HepG2 (cell line): ENCODE results near the gene BTN1A1. TPM values are rescaled to one million over a fixed set of nuclear protein-coding genes. Genes with fewer than 3 reads are reported as not detected.

Source experiments
- ATAC-seq: fragments of 200-7000 bp; cut with Tn5 transposase; 3 replicates; pipeline ENCODE4 v1.9.1; 2020; ENCODE audit warnings: mild to moderate bottlenecking, moderate library complexity
- BruUV-seq: library from RNA; stranded (reverse); fragments of 400-500 nt; replicated peaks from 2 replicates; lab custom pipeline; 2021; lab: Mats Ljungman, UMichigan
- CTCF ChIA-PET: fragments of 300-600 bp; formaldehyde crosslinking; extraction: SDS; loops from one replicate; lab custom pipeline; 2021; ENCODE audit warnings: low total read pairs, inconsistent platforms, low intra/inter-chr PET ratio; lab: Yijun Ruan, JAX
- POLR2A ChIA-PET: fragments of 350-600 bp; sonication (Branson Sonifier 250); formaldehyde crosslinking; loops from one replicate; lab custom pipeline; 2020; ENCODE audit warnings: antibody characterized with exemption, inconsistent platforms; lab: Yijun Ruan, JAX
- DNase-seq: peaks from one replicate; pipeline ENCODE4 v3.0.0-alpha.2; 2015; ENCODE audit warnings: low spot score
- FAIRE-seq: peaks from 3 replicates; lab custom pipeline; 2011; peaks lifted over from hg19 to GRCh38; lab: Jason Lieb, UNC
- H2AFZ ChIP-seq: one replicate; pipeline ENCODE4 v1.6.1; 2011; ENCODE audit warnings: low read length, inconsistent platforms
- H3K27ac ChIP-seq: fragments of 300-600 bp; 3 replicates; pipeline ENCODE4 v1.8.0; 2011; ENCODE audit warnings: mixed run types, mild to moderate bottlenecking, mixed read lengths, low read length, inconsistent platforms; ENCODE audit not compliant: insufficient read depth; ENCODE audit errors: extremely low read length
- H3K27me3 ChIP-seq, 2 experiments: fragments of 200-600 bp in 1 of 2; 2 replicates in 1 of 2; 3 replicates in 1 of 2; pipeline versions ENCODE4 v1.6.0 to v1.8.0; 2011; ENCODE audit warnings: low read length in 2 of 2, mild to moderate bottlenecking in 2 of 2, moderate library complexity in 2 of 2, inconsistent platforms in 1 of 2; ENCODE audit not compliant: insufficient read depth in 2 of 2, control insufficient read depth in 1 of 2
- H3K36me3 ChIP-seq, 2 experiments: fragments of 200-600 bp in 1 of 2; replicated peaks in 1 of 2; 2 replicates in 1 of 2; 3 replicates in 1 of 2; pipeline versions ENCODE4 v1.5.1 to v1.8.0; 2011; ENCODE audit warnings: low read length in 2 of 2, inconsistent platforms in 1 of 2; ENCODE audit not compliant: insufficient read depth in 2 of 2, control insufficient read depth in 1 of 2
- H3K4me1 ChIP-seq: 2 replicates; pipeline ENCODE4 v1.5.1; 2012; ENCODE audit warnings: low read length, inconsistent platforms; ENCODE audit not compliant: insufficient read depth
- H3K4me2 ChIP-seq: 2 replicates; pipeline ENCODE4 v1.6.0; 2011; ENCODE audit warnings: low read depth, low read length, inconsistent platforms
- H3K4me3 ChIP-seq, 3 experiments: fragments of 200-600 bp in 1 of 3; sonication (generic), shearing (Covaris generic) in 1 of 3; replicated peaks in 1 of 3; 2 replicates each; pipeline ENCODE4 v1.5.1; 2011 to 2016; ENCODE audit warnings: low read length in 3 of 3, inconsistent platforms in 2 of 3, low read depth in 2 of 3, mild to moderate bottlenecking in 2 of 3, control low read depth in 1 of 3, mixed read lengths in 1 of 3; ENCODE audit not compliant: insufficient read depth in 1 of 3
- H3K79me2 ChIP-seq: one replicate; pipeline ENCODE4 v1.6.1; 2011; ENCODE audit warnings: low read length, inconsistent platforms; ENCODE audit not compliant: insufficient read depth
- H3K9ac ChIP-seq: 2 replicates; pipeline ENCODE4 v1.6.0; 2011; ENCODE audit warnings: mild to moderate bottlenecking, low read depth, low read length, inconsistent platforms; ENCODE audit not compliant: insufficient read depth
- H3K9me3 ChIP-seq: 2 replicates; pipeline ENCODE4 v1.5.1; 2012; ENCODE audit warnings: mild to moderate bottlenecking, low read length
- H4K20me1 ChIP-seq: 2 replicates; pipeline ENCODE4 v1.6.0; 2011; ENCODE audit warnings: inconsistent platforms, mild to moderate bottlenecking, low read length, moderate library complexity; ENCODE audit not compliant: insufficient read depth
- MAFK ChIP-seq, 2 experiments: IDR thresholded peaks in 1 of 2; conservative IDR thresholded peaks in 1 of 2; 2 replicates each; pipeline ENCODE4 v1.6.1; 2011; ENCODE audit warnings: improper control_type of control experiment in 2 of 2, low read length in 2 of 2
- THAP7 ChIP-seq: sonication (generic); formaldehyde crosslinking; IDR thresholded peaks from 2 replicates; pipeline ENCODE4 v1.8.1; 2023; ENCODE audit warnings: mild to moderate bottlenecking, missing genetic modification reagents
- ZNF142 ChIP-seq: sonication (generic); formaldehyde crosslinking; IDR thresholded peaks from 2 replicates; pipeline ENCODE4 v1.4.0; 2020; ENCODE audit warnings: missing genetic modification reagents
- WGBS: methylation state at CpG from one replicate; pipeline ENCODE4 v1.1.6; 2017; ENCODE audit warnings: low lambda C conversion rate; 5-methylcytosine and 5-hydroxymethylcytosine counted together
- in situ Hi-C: cut with HindIII; loops from 2 replicates; pipeline ENCODE4 v1.10.0; 2017; ENCODE audit warnings: low pct_unique_long_range_greater_than_20kb; ENCODE audit not compliant: extremely low pct_ligation_motif_present
- intact Hi-C: fragments of 100-400 bp; cut with micrococcal nuclease; formaldehyde crosslinking; loops from one replicate; pipeline ENCODE4 v1.10.0; 2022; ENCODE audit not compliant: unreplicated experiment
- polyA plus RNA-seq, 8 experiments: library from polyadenylated mRNA; depleted of rRNA in 3 of 8; stranded (reverse) in 7 of 8; unstranded in 1 of 8; fragments of >200 nt; fragmentation: Illumina TruSeq in 4 of 8; extraction: Trizol in 4 of 8; gene quantifications; 2 replicates each; pipeline versions ENCODE4 v1.2.1 to v1.2.3, GENCODE V29; 2011 to 2016; ENCODE audit warnings: low read depth in 4 of 8, missing spikeins in 1 of 8, mixed read lengths in 1 of 8; ENCODE audit not compliant: insufficient read depth in 1 of 8
- total RNA-seq, 5 experiments: library from RNA; depleted of rRNA; stranded (reverse); fragments of >200 nt; fragmentation: Illumina TruSeq; extraction: Trizol; gene quantifications; 2 replicates each; pipeline ENCODE4 v1.2.3, GENCODE V29; 2016; ENCODE audit warnings: low read depth in 1 of 5

The BTN1A1 gene
- total and polyA plus RNA-seq, 2 of the 13 experiments (the other 11 are each of a cell fraction or from before 2014, with no cell fraction given), result 0.04 TPM; not detected in 1

GRCh38 chr6:26532699-26533531 is 32.8 kb downstream of the BTN1A1 start (continued):
- no peak for TF ChIP-seq ZNF142
- TF ChIP-seq, all 625 proteins: peak for 267

- ChIA-PET POLR2A (interaction anchor here (0.7 to 2.6 kb wide), 7 partner anchors 11 to 93 kb away, joined by 3 to 12 read pairs (median 8); partner anchors contain the start of gene BTN3A3), CTCF (no interaction called here)
- intact Hi-C loops, result loop anchor here (2.0 to 10.0 kb wide), 2 partner anchors 113 to 509 kb away; a partner anchor contains a TSS
- Histone ChIP-seq H4K20me1 (no peaks in the 10 kb centered on the region), H3K27me3 (no peaks in the 10 kb centered on the region), H3K9me3 (no peaks in the 10 kb centered on the region), H3K36me3 (no peaks in the 10 kb centered on the region), H3K4me2 (peak overlapping the region; percentile 91), H3K9ac (peak overlapping the region; percentile 62), H3K27ac (peak overlapping the region; percentile 56), H3K4me3 (peak overlapping the region; percentile 67 to 78 (median 77)), H3K79me2 (peaks cover under 1% of the 10 kb centered on the region), H2AFZ (peak overlapping the region; percentile 94), H3K4me1 (peaks cover 37% of the 10 kb centered on the region)
- DNase-seq, result no peak
- no peak for ATAC-seq
- TF ChIP-seq MAFK (conservative IDR thresholded peaks at IDR 0.05 in 1 of 2, IDR thresholded peaks at IDR 0.05 in 1 of 2; ENCODE audit: low read length in 2 of 2) (peak in 1 of 2 experiments; percentile 29; a peak in 1 of 4 replicates), THAP7 (no peak)
- in situ Hi-C loops, result no loop called here
- 2% methylated on average over 1 of the region's 1 CpG for WGBS
- no TSS peak for BruUV-seq
- FAIRE-seq, result no peak
Observed at GRCh38 chr6:26533532-26533931, 33.4 kb downstream of the BTN1A1 start.
